KMS-11 (cell line): ENCODE results near the gene TEKT3.

ENCODE experiments used
- H2AFZ ChIP-seq: fragments of 200-600 bp; sonication (generic); 2 replicates; pipeline ENCODE4 v1.6.1; 2016; ENCODE audit warnings: antibody characterized with exemption, mixed run types, low read depth
- H3K27ac ChIP-seq: fragments of 200-600 bp; sonication (generic); 2 replicates; pipeline ENCODE4 v1.6.1; 2016; ENCODE audit warnings: mild to moderate bottlenecking, mixed run types
- H3K27me3 ChIP-seq: fragments of 200-600 bp; sonication (generic); 2 replicates; pipeline ENCODE4 v1.6.1; 2017; ENCODE audit warnings: mild to moderate bottlenecking, low read depth, mixed run types, moderate library complexity; ENCODE audit not compliant: insufficient read depth
- H3K36me3 ChIP-seq: fragments of 200-600 bp; sonication (generic); 2 replicates; pipeline ENCODE4 v1.6.1; 2017; ENCODE audit warnings: mild to moderate bottlenecking, mixed run types; ENCODE audit not compliant: insufficient read depth
- H3K4me1 ChIP-seq: fragments of 200-600 bp; sonication (generic); 2 replicates; pipeline ENCODE4 v1.6.1; 2016; ENCODE audit warnings: mild to moderate bottlenecking, low read depth, mixed run types; ENCODE audit not compliant: poor library complexity, severe bottlenecking
- H3K4me2 ChIP-seq: fragments of 200-600 bp; sonication (generic); 2 replicates; pipeline ENCODE4 v1.7.0; 2016; ENCODE audit warnings: mild to moderate bottlenecking, mixed run types
- H3K4me3 ChIP-seq: fragments of 200-600 bp; sonication (generic); IDR thresholded peaks from 2 replicates; pipeline ENCODE4 v1.6.1; 2017; ENCODE audit warnings: low read depth, low read length, mixed read lengths; ENCODE audit not compliant: insufficient read depth
- H3K79me2 ChIP-seq: fragments of 200-600 bp; sonication (generic); 2 replicates; pipeline ENCODE4 v1.6.1; 2016; ENCODE audit warnings: low read depth, mixed run types; ENCODE audit not compliant: insufficient read depth
- H3K9ac ChIP-seq: fragments of 200-600 bp; sonication (generic); 2 replicates; pipeline ENCODE4 v1.6.1; 2016; ENCODE audit warnings: mild to moderate bottlenecking, mixed run types
- H4K20me1 ChIP-seq: fragments of 200-600 bp; sonication (generic); 2 replicates; pipeline ENCODE4 v1.6.1; 2016; ENCODE audit warnings: mild to moderate bottlenecking, mixed run types; ENCODE audit not compliant: insufficient read depth
- CTCF ChIP-seq: fragments of 200-600 bp; sonication (generic); conservative IDR thresholded peaks from 2 replicates; pipeline ENCODE4 v1.6.1; 2017; ENCODE audit warnings: low read depth, mild to moderate bottlenecking, antibody characterized with exemption, low read length, moderate library complexity, mixed read lengths

The TEKT3 gene

GRCh38 chr17:15303268-15303667, 38.1 kb downstream of the TEKT3 start:
- Histone ChIP-seq H3K36me3 (no peaks in the 10 kb centered on the region), H4K20me1 (no peaks in the 10 kb centered on the region), H3K4me3 (no peak overlapping the region), H3K4me1 (no peaks in the 10 kb centered on the region), H3K9ac (no peak overlapping the region), H3K27ac (no peak overlapping the region), H3K4me2 (no peak overlapping the region), H3K27me3 (no peaks in the 10 kb centered on the region), H2AFZ (no peak overlapping the region), H3K79me2 (no peaks in the 10 kb centered on the region)
- no peak for TF ChIP-seq CTCF

DNA sequence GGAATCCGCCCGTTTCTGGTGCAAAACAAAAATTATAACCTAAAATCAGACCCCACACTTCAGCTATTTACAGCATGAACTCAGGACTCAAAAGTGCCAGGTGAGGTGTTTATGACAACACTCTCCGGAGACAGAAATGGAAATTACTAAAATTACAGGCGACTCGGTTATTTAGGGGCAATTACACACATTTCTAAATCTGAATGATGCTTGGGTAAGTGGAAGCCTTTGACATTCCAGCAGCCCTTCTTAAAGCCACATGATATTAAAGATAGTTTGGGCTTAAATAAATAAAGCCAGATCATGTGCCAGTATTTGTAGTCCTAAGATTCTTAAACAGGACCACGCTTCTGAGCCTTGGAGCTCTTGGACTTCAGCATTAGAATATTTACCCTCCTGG, 39.6 kb downstream of the TEKT3 start:
- H3K4me1 ChIP-seq = no peaks in the 10 kb centered on the region
- H3K27me3 ChIP-seq = no peaks in the 10 kb centered on the region
- H4K20me1 ChIP-seq = no peaks in the 10 kb centered on the region
- H3K9ac ChIP-seq = no peak overlapping the region
- no peak for TF ChIP-seq CTCF
- no peak overlapping the region for H3K4me2 ChIP-seq
- H3K79me2 ChIP-seq = no peaks in the 10 kb centered on the region
- no peak overlapping the region for H2AFZ ChIP-seq
- H3K4me3 ChIP-seq = no peak overlapping the region
- no peaks in the 10 kb centered on the region for H3K36me3 ChIP-seq
- H3K27ac ChIP-seq = no peak overlapping the region

DNA sequence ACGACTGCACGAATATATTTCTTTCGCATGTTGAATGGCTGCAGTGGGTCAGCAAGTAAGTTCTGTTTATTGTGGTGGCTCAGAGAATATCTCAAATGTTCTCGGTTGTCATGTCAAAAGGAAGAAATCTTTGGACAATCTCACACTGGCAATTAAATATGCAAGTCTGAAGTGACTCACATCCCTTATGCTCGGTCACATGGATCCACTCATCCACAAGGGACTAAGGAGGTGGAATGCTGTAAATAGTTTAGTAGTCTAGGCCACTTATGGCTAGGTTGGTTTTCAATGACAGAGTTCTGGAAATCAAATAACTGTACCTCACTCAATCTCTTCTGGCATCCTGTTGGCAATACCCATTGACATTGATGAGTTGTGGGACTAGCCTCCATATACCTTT, 43.2 kb downstream of the TEKT3 start:
- Histone ChIP-seq H3K79me2 (no peaks in the 10 kb centered on the region), H4K20me1 (no peaks in the 10 kb centered on the region), H3K27ac (no peak overlapping the region), H3K9ac (no peak overlapping the region), H3K4me1 (no peaks in the 10 kb centered on the region), H3K27me3 (no peaks in the 10 kb centered on the region), H3K4me2 (no peak overlapping the region), H3K36me3 (no peaks in the 10 kb centered on the region), H3K4me3 (no peak overlapping the region), H2AFZ (no peak overlapping the region)
- TF ChIP-seq CTCF = no peak

GRCh38 chr17:15293558-15293957, 47.8 kb downstream of the TEKT3 start:
- no peaks in the 10 kb centered on the region for H3K79me2 ChIP-seq
- no peak overlapping the region for H3K4me2 ChIP-seq
- H3K36me3 ChIP-seq = no peaks in the 10 kb centered on the region
- H3K27ac ChIP-seq = no peak overlapping the region
- no peaks in the 10 kb centered on the region for H3K27me3 ChIP-seq
- H4K20me1 ChIP-seq = no peaks in the 10 kb centered on the region
- H2AFZ ChIP-seq = no peak overlapping the region
- H3K4me3 ChIP-seq = no peak overlapping the region
- no peak for TF ChIP-seq CTCF
- H3K4me1 ChIP-seq = no peaks in the 10 kb centered on the region
- H3K9ac ChIP-seq = no peak overlapping the region
